Measurements from ENCODE around the gene NPPB.

Gene NPPB

GRCh38 chr1:11880911-11881748, 22.4 kb upstream of the NPPB start:
- no peak for DNase-seq (ENCODE audit: low read depth)

DNA sequence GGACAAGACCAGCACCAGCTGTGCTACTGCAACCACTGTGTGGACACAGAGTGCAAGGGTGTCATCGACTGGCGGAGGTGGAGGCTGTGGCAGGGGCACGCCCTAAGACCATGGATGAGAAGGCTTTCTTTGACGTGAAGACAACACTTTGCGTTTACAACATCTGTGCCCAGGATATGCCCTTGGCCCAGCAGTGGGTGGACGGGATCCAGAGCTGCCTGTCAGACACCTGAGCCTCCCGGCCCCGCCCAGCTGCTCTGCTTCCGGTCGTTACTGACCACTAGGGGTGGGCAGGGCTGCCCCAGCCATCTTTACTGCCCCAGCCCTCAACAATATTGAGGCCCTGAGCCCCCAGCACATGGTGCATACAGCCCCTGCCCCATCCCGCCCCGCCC, 21.4 kb upstream of the NPPB start:
- no peak for DNase-seq (ENCODE audit: low read depth)

GRCh38 chr1:11879311-11880180, 20.8 kb upstream of the NPPB start:
- no peak for DNase-seq (ENCODE audit: low read depth)

DNA sequence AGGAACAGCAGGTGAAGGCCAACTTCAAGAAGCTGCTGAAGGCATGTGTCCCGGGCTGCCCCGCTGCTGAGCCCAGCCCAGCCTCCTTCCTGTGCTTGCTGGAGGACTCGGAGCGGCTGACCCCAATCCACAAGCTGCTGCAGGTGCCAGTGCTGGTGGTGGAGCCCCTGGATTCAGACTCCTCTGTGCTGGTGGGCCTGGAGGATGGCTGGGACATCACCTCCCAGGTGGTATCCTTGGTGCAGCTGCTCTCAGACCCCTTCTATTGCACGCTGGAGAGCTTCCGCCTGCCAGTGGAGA, 20.1 kb upstream of the NPPB start:
- DNase-seq (ENCODE audit: low read depth) = no peak

- DNase-seq (ENCODE audit: low read depth) = no peak
Measured at GRCh38 chr1:11878081-11878890, 19.5 kb upstream of the NPPB start.

DNA sequence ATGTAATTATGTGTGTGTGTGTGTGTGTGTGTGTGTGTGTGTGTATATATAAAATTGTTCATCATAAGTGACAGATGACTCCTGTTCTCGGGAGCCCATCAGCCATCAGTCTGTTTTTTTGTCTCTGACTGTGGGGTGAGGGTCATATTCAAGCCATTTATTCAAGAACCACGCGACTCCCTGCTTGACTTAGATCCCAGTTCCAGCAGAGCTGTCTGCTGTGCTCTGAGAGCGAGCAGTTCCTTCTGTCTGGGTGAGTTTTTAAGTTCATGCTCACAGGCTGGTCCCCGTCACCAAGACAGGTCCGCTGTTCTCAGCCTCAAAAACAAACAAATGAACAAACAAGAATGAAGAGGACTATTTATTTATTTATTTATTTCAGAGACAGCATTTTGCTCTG, 18.3 kb upstream of the NPPB start:
- no peak for DNase-seq (ENCODE audit: low read depth)

DNA sequence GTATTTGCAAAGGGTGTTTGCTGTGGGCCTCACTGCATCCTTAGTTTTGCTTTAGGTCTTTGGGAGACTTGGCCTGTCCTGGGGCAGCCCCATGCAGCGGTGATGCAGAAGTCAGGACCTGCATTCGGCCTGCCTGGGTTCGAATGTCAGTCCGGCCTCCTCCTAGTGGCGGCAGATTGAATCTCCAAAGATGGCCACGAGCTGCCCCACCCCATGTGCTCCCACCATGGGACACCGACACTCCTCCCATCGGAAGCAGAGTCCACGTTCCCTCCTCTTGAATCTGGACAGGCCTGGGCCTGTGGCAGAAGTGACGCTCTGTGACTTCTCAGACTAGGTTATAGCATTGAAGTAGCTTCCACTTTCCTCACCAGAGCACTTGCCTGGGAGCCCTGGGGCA, 16.3 kb upstream of the NPPB start:
- no peak for DNase-seq (ENCODE audit: low read depth)

DNA sequence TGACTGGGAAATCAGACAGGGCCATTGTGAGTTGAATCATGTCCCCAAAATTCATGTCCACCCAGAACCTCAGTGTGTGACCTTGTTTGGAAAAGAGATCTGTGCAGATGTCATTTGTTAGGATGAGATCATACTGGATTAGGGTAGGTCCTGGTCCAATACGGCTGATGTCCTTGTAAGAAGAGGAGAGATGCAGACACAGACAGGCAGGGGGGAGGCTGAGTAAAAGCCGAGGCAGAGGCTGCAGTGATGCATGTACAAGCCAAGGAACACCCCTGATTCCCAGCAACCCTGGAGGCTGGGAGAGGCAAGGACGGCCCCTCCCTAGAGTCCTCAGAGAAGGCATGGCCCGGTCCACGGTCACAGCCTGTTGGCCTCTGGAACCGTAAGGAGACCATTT, 15.9 kb upstream of the NPPB start:
- DNase-seq (ENCODE audit: low read depth) = no peak

GRCh38 chr1:11874258-11874562, 15.5 kb upstream of the NPPB start:
- DNase-seq (ENCODE audit: low read depth) = no peak

DNA sequence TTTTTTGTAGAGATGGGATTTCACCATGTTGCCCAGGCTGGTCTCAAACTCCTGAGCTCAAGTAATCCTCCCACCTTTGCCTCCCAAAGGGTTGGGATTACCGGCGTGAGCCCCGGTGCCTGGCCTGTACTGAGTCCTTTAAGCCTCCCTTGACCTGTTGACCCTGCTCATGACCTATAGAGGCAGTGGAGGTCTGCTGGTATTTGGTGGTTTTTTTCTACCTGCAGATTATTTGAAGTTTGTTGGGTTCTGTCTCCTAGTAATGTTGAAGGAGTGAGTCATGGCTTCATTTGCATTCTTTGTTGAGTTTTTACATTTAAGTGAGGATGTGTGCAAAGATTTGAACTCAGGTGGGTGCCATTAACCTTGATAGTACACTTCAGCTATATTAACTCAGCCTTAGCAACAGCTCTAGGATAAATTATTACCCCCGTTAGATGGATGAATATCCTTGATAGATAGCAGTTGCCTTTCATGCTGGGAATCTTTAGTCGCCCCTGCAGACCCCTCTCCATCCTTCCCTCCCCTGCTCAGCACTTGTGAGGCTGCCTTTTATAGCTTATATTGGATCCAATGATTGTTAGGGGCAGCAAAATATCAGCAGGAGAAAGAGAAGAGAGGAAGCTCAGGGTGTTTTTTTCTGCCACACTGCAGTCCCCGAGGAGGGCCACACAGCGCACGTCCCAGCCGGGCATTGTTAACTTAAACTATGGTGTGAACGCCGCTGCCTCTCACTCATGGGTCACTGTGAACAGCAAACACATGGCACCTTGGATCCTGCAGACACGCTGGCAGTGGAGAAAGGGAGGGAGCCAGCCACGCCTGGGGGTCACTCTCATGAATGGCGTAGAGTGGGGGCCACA, 14.9 kb upstream of the NPPB start:
- DNase-seq (ENCODE audit: low read depth) = no peak

- no peak for DNase-seq (ENCODE audit: low read depth)
Measured at GRCh38 chr1:11872545-11872944, 13.8 kb upstream of the NPPB start.

- no peak for DNase-seq (ENCODE audit: low read depth)
Measured at GRCh38 chr1:11869650-11870207, 11.0 kb upstream of the NPPB start.

GRCh38 chr1:11869104-11869503, 10.4 kb upstream of the NPPB start:
- DNase-seq (ENCODE audit: low read depth) = no peak

- no peak for DNase-seq (ENCODE audit: low read depth)
Measured at GRCh38 chr1:11868331-11868980, 9.7 kb upstream of the NPPB start.

- no peak for DNase-seq (ENCODE audit: low read depth)
Measured at GRCh38 chr1:11862890-11863289, 4.1 kb upstream of the NPPB start.

DNA sequence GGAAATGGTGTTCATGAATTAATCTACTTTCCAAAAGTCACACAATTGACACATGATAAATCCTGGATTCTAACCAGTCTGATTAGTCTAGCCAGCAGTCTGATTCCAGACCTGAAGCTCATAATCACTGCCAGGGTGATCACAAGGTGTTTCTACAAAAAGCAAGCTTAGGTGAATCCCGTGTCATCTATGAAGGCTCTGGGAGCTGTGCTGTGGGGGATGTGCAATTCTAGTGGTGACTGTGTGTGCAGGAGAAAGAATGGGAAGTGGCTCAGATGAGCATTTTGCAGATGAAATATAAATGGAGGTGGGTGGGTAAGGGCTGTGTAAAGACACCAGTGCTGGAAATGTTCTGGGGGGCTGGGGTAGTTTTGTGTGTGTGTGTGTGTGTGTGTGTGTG, 1.8 kb upstream of the NPPB start:
- DNase-seq (ENCODE audit: low read depth) = no peak

GRCh38 chr1:11860083-11860482, 1.3 kb upstream of the NPPB start:
- DNase-seq (ENCODE audit: low read depth) = no peak

- DNase-seq (ENCODE audit: low read depth) = peak; percentile 49
Measured at GRCh38 chr1:11858968-11859871, 475 bp upstream of the NPPB start.

GRCh38 chr1:11858158-11858557, 587 bp downstream of the NPPB start:
- no peak for DNase-seq (ENCODE audit: low read depth)
